Astrocyte of the cerebellum (primary cell): ENCODE measurements around the gene GZMH.
"Not testable (repeated sequence)": the region's sequence is repeated elsewhere in the genome, so short reads cannot be mapped to it uniquely, and the experiment has no call there.

Experiments
- DNase-seq: peaks from one replicate; pipeline ENCODE4 v3.0.0-alpha.2; 2011; ENCODE audit warnings: low read depth
- H3K4me3 ChIP-seq: 2 replicates; pipeline ENCODE4 v1.5.1; 2011; ENCODE audit warnings: mild to moderate bottlenecking, low read depth, low read length, moderate library complexity
- CTCF ChIP-seq: IDR thresholded peaks from 2 replicates; pipeline ENCODE4 v1.5.1; 2012; ENCODE audit warnings: low read length, low read depth, moderate library complexity, mild to moderate bottlenecking; ENCODE audit errors: missing control alignments
- in situ Hi-C: cut with HindIII; loops from 2 replicates; pipeline ENCODE4 v1.10.0; 2017; ENCODE audit warnings: low sequenced_read_pairs

The GZMH gene

GRCh38 chr14:24609655-24610344 is at the start of gene GZMH:
TSS of gene GZMH (minus strand) at chr14:24609685. CDS start at chr14:24609613, 72 bp downstream.
- DNase-seq, result no peak
- in situ Hi-C loops, result no loop called here
- no peak for TF ChIP-seq CTCF
- H3K4me3 ChIP-seq, result no peak within 1 kb of the TSS

GRCh38 chr14:24648361-24648760 is 38.9 kb upstream of the GZMH start:
- in situ Hi-C loops, H3K4me3 ChIP-seq, DNase-seq: not testable (repeated sequence)

GRCh38 chr14:24639905-24640304 is 30.4 kb upstream of the GZMH start:
- in situ Hi-C loops, result no loop called here
- no peak overlapping the region for H3K4me3 ChIP-seq
- no peak for TF ChIP-seq CTCF
- DNase-seq, result no peak

- in situ Hi-C loops, result no loop called here
- TF ChIP-seq CTCF, result no peak
- no peak for DNase-seq
- H3K4me3 ChIP-seq, result no peak overlapping the region
Observed at GRCh38 chr14:24639270-24639669, 29.8 kb upstream of the GZMH start.

GRCh38 chr14:24634158-24634557 is 24.7 kb upstream of the GZMH start, which contains the start of gene GZMB:
TSS of gene GZMB (minus strand) at chr14:24634190. CDS start at chr14:24634160, 30 bp downstream.
- TF ChIP-seq CTCF, result no peak
- in situ Hi-C loops, result no loop called here
- no peak within 1 kb of the TSS for H3K4me3 ChIP-seq
- no peak for DNase-seq

GRCh38 chr14:24633353-24633752 is 23.9 kb upstream of the GZMH start:
- H3K4me3 ChIP-seq, result no peak overlapping the region
- DNase-seq, result no peak
- no peak for TF ChIP-seq CTCF
- in situ Hi-C loops, result no loop called here

- H3K4me3 ChIP-seq, result no peak overlapping the region
- in situ Hi-C loops, result no loop called here
- no peak for TF ChIP-seq CTCF
- no peak for DNase-seq
Observed at GRCh38 chr14:24632761-24633160, 23.3 kb upstream of the GZMH start.
